Vagina (tissue), 2 donors: ENCODE measurements around the gene NAP1L3.

Experiments
- CTCF ChIP-seq, 3 experiments: fragments of 450-650 bp in 2 of 3; fragments of 200-600 bp in 1 of 3; sonication (generic) in 1 of 3; IDR thresholded peaks; one replicate each; pipeline ENCODE4 v1.5.1; 2017 to 2019; ENCODE audit warnings: antibody characterized with exemption in 3 of 3, mild to moderate bottlenecking in 2 of 3, moderate library complexity in 2 of 3
- POLR2A ChIP-seq, 2 donors: fragments of 450-650 bp; IDR thresholded peaks; one replicate each; pipeline ENCODE4 v1.6.1; 2017; ENCODE audit warnings: antibody characterized with exemption in 2 of 2, mild to moderate bottlenecking in 2 of 2, moderate library complexity in 2 of 2

- TF ChIP-seq CTCF (IDR thresholded peaks at IDR 0.05) (no peak), POLR2A (IDR thresholded peaks at IDR 0.05) (no peak)
These were observed 30.3 kb upstream of the NAP1L3 start for GRCh38 chrX:93703701-93704100.
